GM19240 (cell line): ENCODE data around the gene SNX20.

Experiments
- DNase-seq: peaks from one replicate; pipeline ENCODE4 v3.0.0; 2011; ENCODE audit warnings: low spot score; ENCODE audit not compliant: insufficient read length

The SNX20 gene, protein sequence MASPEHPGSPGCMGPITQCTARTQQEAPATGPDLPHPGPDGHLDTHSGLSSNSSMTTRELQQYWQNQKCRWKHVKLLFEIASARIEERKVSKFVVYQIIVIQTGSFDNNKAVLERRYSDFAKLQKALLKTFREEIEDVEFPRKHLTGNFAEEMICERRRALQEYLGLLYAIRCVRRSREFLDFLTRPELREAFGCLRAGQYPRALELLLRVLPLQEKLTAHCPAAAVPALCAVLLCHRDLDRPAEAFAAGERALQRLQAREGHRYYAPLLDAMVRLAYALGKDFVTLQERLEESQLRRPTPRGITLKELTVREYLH

DNA sequence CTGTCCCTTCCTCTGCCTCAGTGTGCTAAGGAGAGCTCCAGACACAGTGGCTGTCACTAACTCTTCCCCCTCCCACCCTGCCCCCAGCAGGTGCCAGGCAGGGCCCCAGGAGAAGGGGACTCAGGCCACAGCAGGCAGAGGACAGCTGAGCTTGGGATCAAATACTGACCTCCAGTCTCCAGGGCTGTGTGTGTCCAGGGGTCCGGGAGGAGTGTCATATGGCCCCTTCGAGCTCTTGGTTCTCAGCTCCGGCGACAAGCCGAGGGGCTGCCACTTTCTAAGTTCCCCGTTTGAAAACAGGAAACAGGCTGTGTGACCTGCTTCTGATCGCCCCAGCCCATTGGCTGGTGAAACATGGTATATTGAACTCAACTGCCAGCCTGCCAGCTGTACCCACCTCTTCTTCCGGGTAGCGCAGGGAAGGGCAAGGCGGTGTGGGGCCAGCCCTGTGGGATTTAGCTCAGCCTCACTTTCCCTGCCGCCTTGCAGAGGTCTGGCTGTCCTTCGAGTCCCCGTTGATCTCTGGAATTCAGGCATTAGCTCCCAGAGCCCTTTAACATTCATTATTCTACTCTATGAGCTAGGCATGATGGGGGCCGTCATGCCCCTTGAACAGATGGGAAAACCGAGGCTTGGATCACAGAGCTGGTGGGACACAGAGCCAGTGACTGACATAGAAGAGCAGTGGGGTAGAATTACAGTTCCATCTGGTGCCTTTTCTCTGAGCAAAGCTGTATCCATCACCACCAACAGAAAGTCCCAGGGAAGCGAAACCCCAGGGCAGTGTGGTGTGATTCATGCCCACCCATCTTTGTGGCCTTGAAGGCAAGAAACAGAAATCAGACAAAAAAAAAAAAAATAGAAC is at the start of gene SNX20:
Gene SNX20, minus strand, starts transcription at position 292 of the 865 bp plus-strand sequence. CDS start 3,786 bp downstream, outside the sequence.
- peak; percentile 67 for DNase-seq

DNA sequence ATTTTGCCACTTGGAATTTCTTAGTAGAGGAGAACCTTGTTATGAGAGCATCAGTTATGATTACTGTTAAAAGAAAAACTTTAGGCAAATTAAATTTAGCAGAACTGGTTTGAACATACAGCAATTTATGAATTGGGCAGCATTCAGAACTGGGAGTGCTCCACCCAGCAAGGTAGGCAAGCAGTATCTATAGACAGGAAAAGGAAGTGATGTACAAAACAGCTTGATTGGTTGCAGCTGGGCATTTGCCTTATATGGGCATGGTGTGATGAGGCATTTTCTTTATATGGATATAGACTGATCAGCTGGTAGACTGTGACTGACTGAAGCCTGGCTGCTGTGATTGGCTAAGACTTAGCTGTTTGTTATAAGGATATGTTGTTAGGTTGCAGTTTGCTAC is 43.2 kb upstream of the SNX20 start:
- no peak for DNase-seq

DNA sequence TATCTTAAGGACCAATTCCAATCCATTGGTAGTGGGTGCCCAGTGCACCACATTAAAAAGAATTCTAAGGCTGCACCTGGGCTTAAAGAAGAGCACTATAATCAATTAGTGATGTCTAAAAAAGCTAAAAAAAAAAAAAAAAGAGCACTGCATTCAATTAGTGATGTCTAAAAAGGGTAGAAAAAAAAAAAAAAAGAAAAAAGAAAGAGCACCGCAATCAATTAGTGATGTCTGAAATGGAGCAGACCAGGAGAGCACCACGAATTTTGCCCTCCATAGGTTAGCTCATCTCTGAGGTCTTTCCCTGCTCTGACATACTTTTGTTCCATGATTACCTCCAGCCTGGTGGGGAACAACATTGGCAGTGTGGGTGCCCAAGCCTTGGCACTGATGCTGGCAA is 41.8 kb upstream of the SNX20 start:
- no peak for DNase-seq

DNA sequence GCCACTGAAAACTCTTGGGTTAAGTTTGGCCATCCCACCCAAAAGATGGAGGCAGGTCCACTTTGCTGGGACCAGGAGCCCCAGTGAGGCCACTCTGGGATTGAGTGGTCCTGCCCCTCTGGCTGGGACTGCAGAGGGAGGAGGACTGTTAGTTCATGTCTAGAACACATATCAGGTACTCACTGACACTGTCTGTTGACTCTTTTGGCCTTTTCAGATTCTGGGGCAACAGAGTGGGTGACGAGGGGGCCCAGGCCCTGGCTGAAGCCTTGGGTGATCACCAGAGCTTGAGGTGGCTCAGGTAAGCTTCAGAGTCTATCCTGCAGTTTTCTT is 41.3 kb upstream of the SNX20 start:
- DNase-seq: no peak

DNA sequence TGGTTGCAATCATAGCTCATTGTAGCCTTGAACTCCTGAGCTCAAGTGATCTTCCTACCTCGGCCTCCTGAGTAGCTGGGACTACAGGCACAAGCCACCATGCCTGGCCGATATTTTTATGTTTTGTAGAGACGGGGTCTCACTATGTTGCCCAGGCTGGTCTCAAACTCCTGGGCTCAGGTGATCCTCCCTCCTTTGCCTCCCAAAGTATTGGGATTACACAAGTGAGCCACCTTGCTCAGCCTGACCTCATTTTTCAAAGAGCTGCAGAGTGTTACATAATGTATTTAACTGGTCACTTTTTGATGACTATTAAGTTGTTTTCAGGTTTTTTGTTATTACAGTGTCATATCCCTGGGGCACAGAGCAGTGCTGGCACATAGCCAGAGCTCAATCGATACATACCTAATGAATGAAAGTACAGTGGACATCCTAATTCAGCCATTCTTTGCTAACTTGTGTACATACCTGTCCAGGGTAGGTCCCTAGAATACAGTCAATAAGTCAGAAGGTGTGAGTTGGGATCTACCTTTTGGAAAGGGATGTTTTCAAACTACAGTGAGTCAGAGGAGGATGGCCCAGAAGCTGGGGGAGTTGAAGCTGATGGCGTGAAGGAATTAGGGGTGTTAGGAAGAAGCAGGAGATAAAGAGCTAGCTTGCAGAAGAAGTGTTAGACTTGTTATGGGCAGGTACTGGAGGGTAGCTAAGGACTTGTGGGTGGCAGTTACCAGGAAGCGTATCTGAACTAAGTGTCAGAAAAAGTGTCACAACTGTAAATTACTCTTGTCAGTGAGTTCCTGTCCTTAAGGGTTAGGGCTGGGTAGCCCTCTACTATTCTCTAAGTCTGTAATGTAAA is 40.7 kb upstream of the SNX20 start:
- no peak for DNase-seq

DNA sequence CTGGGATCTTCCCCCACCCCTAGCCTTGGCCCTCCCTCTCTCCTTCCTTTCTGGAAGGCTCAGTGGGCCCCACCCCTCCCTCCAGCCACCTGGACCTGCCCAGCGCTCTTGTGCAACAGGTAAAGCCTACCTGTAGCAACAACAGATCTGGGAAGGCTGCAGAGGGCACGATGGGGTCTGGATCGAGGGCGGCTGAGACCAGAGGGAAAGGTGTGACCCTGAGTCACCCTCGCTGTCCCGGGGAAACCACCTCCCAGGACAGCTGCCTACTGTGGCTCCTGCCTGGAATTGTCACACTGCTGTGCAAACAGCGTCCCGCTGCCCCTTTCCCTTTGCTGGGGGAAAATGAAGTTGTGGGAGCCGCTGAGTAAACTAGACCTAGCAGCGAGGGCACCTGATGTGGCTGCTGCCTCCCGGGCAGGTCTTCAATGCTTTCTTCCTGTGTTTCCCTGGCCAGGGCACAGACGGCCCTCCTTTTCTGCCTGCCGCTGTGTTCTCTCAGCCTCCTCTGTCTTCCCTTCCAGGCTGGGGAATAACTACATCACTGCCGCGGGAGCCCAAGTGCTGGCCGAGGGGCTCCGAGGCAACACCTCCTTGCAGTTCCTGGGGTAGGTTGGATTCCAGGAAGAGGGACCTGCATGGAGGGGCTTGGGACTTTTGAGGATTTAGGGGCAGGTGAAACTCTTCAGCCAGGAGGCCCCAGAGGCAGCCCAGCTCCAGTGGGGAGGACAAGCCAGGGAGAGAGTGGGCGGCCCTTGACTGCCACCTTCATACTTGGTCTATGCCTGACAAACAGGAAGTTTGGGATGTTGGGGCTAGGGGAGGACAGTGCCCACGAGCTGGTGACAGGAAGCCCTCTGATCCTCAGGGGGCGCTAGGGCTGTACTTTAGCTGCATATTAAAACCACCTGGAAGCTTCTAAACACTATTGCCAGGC is 38.6 kb upstream of the SNX20 start:
- DNase-seq: no peak

DNA sequence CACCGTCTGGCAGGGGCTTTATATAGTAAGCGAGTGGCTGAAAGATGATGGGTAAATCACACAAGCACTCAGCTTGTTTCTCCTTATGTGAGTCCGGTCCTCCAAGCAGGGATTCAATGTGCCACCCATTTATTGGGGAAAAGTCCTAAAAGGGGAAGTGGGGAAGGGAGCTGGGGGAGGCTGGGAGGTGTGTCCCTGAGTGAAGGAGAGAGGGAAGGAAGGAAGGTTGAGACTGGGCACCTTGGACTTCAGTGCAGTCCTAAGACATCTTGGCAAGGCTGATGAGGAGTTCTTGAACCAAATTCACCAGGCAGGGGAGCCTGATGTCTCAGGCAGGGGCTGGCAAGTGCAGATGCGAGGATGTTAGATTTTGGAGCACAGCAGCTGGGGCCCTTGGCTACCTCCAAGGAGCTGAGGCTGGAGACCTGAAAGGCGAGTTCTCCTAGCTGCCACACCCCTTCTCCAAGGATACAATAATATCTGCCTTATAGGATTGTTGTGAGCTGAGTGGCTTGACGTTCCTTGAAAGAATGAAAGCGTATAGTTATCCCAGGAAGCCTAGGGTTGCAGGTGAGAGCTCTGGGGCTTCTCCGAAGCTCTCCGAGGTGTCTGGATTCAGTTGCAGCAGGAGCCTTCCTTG is 37.8 kb upstream of the SNX20 start:
- DNase-seq: no peak

DNA sequence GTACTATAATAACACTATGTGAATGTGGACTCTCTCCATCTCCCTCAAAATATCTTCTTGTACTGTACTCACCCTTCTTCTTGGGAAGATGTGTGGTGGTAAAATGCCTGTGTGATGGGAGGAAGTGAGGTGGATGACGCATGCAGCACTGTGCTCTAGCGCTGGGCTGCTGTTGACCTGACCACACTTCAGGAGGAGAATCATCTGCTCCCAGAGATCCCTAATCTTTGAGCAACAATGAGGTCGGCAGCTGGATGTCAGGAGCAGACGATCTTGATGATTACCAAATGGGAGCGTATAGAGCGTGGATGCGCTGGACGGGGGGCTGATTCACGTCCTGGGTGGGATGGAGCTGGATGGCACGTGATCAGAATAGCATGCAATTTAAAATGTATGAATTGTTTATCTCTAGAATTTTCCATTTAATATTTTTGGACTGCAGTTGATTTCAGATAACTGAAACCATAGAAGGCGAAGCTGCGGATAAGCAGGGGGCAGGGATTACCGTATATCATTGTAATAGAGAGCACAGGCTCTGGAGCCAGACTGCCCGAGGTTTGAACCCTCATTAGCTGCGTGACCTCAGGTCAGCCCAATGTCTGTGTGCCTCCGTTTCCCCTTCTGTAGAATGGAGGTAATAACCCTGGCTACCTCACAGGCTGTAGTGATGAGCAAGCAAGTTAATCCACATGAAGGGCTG is 37.1 kb upstream of the SNX20 start:
- no peak for DNase-seq

DNA sequence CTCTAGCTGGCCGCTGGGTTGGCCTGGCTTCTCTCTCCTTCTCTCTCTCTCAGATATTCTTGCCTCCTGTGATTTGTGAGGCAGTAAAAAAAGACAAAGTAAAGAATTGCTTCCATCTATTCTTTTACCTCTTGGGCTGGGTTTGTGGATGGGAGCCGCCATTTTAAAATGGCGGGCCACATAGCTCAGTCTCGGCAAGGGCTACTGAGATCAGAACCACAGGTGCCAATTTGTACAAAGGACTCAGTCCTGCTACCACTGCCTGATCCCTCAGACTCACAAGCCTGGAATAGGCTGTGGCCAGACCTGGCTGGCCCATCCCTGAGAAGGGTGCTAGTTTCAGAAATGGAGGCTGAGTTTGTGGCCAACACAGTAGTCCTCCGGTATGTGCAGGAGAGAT is 36.4 kb upstream of the SNX20 start:
- DNase-seq: no peak

DNA sequence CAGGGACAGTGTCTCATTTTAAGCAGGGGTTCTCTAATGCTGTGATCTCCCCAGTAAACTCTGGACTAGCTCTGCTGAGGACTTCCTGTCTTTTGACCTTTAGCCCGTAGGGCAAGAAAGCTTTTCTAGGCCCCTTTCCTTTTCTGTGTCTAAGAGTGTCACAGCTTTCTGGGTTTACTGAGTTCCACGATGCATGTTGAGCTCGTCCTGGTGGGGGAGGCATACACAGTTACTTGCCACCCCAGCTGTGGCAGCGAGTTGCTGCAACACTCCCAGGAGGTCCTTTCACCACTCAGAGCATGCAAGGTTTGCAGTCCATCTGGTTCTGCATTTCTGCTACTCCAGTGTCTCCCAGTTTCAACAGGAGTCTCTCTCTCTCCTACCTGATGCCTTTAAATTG is 36.0 kb upstream of the SNX20 start:
- DNase-seq: no peak

DNA sequence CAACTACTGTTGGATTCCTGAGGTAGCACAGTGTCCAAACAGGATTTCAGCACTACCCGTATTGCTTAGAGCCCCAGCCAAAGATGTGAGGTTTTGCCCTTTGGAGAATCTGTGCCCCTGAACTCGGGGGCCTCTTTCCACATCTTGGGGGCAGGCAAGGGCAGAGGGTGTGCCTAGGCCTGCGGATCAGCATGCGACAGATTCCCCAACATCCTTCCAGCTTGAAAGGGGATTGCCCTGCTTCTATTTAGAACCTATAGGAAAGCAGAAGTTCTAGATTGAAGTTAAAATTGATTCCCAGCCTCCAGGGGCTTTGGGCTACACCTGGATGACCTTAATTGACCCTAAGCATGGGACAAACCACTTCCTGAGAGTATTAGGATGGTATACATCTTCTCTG is 31.8 kb upstream of the SNX20 start:
- DNase-seq: no peak

DNA sequence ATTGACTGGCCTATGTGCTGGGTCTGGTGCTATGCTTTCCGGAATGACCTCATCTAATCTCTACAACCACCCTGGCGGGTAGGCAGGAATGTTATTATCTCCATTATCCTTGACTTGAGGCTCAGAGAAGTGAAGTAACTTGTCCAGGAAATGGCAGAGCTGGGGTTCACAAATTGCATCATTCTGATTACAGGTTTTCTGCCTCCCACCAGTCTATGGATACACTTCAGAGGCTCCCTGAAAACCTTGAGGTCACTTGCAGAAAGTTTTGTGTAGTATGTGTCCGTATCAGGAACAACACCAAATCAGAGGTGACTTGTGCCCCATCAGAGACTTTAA is 31.4 kb upstream of the SNX20 start:
- no peak for DNase-seq

DNA sequence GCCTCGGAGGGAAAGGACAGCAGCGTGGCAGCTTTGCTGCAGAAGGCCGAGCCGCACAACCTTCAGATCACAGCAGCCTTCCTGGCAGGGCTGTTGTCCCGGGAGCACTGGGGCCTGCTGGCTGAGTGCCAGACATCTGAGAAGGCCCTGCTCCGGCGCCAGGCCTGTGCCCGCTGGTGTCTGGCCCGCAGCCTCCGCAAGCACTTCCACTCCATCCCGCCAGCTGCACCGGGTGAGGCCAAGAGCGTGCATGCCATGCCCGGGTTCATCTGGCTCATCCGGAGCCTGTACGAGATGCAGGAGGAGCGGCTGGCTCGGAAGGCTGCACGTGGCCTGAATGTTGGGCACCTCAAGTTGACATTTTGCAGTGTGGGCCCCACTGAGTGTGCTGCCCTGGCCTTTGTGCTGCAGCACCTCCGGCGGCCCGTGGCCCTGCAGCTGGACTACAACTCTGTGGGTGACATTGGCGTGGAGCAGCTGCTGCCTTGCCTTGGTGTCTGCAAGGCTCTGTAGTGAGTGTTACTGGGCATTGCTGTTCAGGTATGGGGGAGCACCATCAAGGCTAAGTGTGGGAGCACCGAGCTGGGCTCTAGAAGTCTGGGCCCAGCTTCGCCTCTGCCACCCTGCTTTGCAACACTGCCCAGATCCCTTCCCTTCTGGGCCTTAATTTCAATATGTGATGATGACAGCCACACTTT is 30.9 kb upstream of the SNX20 start:
- no peak for DNase-seq

DNA sequence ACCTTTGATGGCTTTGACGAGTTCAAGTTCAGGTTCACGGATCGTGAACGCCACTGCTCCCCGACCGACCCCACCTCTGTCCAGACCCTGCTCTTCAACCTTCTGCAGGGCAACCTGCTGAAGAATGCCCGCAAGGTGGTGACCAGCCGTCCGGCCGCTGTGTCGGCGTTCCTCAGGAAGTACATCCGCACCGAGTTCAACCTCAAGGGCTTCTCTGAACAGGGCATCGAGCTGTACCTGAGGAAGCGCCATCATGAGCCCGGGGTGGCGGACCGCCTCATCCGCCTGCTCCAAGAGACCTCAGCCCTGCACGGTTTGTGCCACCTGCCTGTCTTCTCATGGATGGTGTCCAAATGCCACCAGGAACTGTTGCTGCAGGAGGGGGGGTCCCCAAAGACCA is 29.9 kb upstream of the SNX20 start:
- DNase-seq: no peak

DNA sequence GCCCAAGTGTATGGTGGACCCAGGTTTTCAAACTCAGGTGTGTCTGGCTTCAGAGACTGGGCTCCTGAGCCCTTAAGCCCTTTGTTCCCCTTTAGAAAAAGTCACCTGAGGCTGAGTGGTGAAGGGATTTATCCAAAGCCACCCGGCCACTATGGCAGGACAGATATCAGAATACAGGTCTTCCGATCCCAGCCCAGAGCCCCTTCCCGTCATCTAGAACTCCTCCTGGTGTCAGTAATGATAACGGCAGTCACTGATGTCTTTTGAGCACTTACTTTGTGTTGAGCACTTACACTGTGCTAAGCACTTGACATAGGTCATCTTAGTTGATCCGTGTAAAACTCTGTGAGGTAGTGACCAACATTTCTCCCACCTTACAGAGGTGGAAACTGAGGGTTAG is 28.9 kb upstream of the SNX20 start:
- no peak for DNase-seq

DNA sequence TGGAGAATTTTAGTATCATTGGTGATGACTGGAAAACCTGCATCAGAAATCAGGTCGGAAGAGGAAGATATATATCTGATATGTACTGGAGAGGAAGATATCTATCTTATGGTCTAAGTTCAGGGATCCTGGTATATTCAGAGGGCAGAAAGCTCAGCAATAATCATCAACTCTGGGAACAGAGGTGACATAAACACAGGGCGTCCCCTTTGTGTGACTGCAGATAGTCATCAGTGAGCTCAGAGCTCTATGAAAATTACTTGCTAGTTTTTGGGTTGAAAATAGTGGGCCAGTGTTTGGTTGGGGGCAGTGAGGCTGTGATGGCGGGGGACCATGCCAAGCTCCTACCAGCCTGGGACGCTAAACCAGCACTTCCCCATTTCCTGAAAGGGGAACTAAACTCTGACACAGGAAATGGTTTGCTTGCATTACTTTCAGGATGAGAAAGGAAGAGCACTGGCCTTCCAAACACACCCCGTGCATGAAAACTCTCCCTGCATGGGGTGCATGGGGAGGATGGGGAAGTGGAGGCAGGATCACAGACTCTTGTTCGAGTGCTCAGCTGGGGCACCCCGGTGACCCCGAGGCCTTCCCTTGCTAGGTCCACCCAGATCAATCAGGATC is 28.1 kb upstream of the SNX20 start:
- no peak for DNase-seq

DNA sequence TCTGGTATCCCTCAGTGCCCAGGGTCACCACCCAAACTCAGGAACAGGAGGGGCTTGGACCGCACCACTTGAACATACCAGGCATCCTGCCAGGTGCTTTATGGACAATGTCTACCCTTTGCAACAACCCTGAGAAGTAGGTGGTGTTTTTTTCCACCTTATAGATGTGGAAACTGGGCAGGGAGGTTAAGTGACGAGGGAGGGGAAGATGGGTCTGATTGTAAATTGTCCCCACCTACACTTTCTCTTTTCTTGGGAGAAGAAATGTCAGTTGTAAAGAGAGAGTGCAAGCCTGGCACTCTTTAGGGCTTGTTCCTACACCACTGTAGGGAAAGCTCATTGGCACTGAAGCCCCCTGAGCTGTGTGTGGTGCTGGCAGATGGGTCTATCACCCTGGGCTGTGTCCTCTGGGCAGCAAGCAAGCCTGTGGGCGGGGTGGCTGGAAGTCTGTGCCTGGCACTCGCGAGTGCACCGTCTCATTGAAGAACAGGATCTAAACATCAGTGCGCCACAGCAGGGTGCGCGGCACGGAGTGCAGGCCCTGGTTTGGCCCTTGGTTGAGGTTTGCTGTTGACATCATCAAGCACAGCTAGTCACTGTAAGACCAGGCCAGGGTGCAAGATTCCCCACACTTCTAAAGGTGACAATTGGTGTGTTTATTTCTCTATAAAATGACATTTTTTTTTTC is 27.4 kb upstream of the SNX20 start:
- DNase-seq: no peak

DNA sequence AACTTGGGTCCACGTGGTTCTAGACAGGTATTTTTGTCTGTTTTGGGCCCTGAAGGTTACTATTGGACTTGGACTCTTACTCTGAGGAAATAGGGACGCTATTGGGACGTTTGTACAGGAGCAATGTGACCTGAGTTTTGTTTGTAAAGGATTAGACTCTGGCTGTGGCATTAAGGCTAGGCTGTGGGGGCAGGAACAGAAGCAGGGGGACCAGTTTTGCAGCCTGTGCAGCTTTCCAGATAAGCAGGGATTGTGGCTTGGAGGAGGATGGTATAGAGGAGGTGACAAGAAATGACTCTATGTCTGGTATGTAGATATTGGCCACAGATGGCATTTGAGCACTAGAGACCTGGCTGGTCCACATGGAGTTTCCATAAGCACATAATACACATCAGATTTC is 25.1 kb upstream of the SNX20 start:
- DNase-seq: no peak
